Activated CD8-positive, alpha-beta T cell treated with anti-CD3 and anti-CD28 coated beads for 36 hours (primary cell): ENCODE results near the gene DCLK2. TPM values are rescaled to one million over a fixed set of nuclear protein-coding genes. Genes with fewer than 3 reads are reported as not detected.

ENCODE experiments used
- ATAC-seq: fragments of 200-7000 bp; cut with Tn5 transposase; one replicate; pipeline ENCODE4 v1.10.0; 2021; ENCODE audit warnings: mild to moderate bottlenecking, moderate library complexity
- CTCF ChIA-PET: fragments of 350-600 bp; sonication (Branson Sonifier 250); formaldehyde crosslinking; loops from one replicate; lab custom pipeline; 2021; ENCODE audit warnings: antibody characterized with exemption; lab: Charles Lee
- POLR2A ChIA-PET: fragments of 350-600 bp; sonication (Branson Sonifier 250); formaldehyde crosslinking; loops from one replicate; lab custom pipeline; 2021; ENCODE audit warnings: antibody characterized with exemption; lab: Charles Lee
- DNase-seq: peaks from one replicate; pipeline ENCODE4 v3.0.0-alpha.2; 2020
- H3K27ac Mint-ChIP-seq: one replicate; pipeline ENCODE4 v1.8.0; 2021; ENCODE audit warnings: mild to moderate bottlenecking, mixed read lengths
- H3K27me3 Mint-ChIP-seq: one replicate; pipeline ENCODE4 v1.8.0; 2021; ENCODE audit warnings: mixed read lengths
- H3K36me3 Mint-ChIP-seq: one replicate; pipeline ENCODE4 v1.8.0; 2021; ENCODE audit warnings: low read depth, mixed read lengths
- H3K4me1 Mint-ChIP-seq: one replicate; pipeline ENCODE4 v1.8.0; 2021; ENCODE audit warnings: low read depth, mixed read lengths
- H3K4me3 Mint-ChIP-seq: one replicate; pipeline ENCODE4 v1.8.0; 2021; ENCODE audit warnings: mild to moderate bottlenecking, moderate library complexity, mixed read lengths
- H3K9me3 Mint-ChIP-seq: one replicate; pipeline ENCODE4 v1.8.0; 2021; ENCODE audit warnings: mixed read lengths
- CTCF ChIP-seq: fragments of 200-600 bp; IDR thresholded peaks from one replicate; pipeline ENCODE4 v1.8.0; 2022; ENCODE audit warnings: antibody characterized with exemption, mild to moderate bottlenecking
- intact Hi-C: fragments of 100-400 bp; cut with micrococcal nuclease; formaldehyde crosslinking; loops from one replicate; pipeline ENCODE4 v1.10.0; 2022
- total RNA-seq, 2 experiments: library from RNA; stranded (reverse); gene quantifications; one replicate each; pipeline ENCODE4 v1.2.3, GENCODE V29; 2021

The DCLK2 gene
- total RNA-seq, 2 experiments from 2014 or later: not detected

- Mint-ChIP-seq H3K36me3 (peaks cover 44% of the 10 kb centered on the region), H3K27me3 (no peaks in the 10 kb centered on the region), H3K4me3 (no peak overlapping the region), H3K27ac (peak overlapping the region; percentile 51), H3K9me3 (no peaks in the 10 kb centered on the region), H3K4me1 (peaks cover 1% of the 10 kb centered on the region)
- no peak for ATAC-seq
- ChIA-PET CTCF (no interaction called here), POLR2A (no interaction called here)
- intact Hi-C loops: no loop called here
- TF ChIP-seq CTCF: no peak
- no peak for DNase-seq
These were observed 190.2 kb downstream of the DCLK2 start for GRCh38 chr4:150268444-150268843.

- peaks cover 2% of the 10 kb centered on the region for H3K4me1 Mint-ChIP-seq
- ChIA-PET POLR2A (no interaction called here), CTCF (no interaction called here)
- ATAC-seq (no peak), DNase-seq (no peak)
- H3K9me3 Mint-ChIP-seq: peaks cover 12% of the 10 kb centered on the region
- peaks cover 91% of the 10 kb centered on the region for H3K36me3 Mint-ChIP-seq
- no peak overlapping the region for H3K4me3 Mint-ChIP-seq
- no peaks in the 10 kb centered on the region for H3K27me3 Mint-ChIP-seq
- no peak overlapping the region for H3K27ac Mint-ChIP-seq
- no peak for TF ChIP-seq CTCF
- intact Hi-C loops: no loop called here
These were observed 200.0 kb downstream of the DCLK2 start for GRCh38 chr4:150278206-150278605.

GRCh38 chr4:150280081-150280895 is 202.0 kb downstream of the DCLK2 start:
- peaks cover 81% of the 10 kb centered on the region for H3K36me3 Mint-ChIP-seq
- no peak overlapping the region for H3K4me3 Mint-ChIP-seq
- ATAC-seq (no peak), DNase-seq (no peak)
- H3K4me1 Mint-ChIP-seq: peaks cover 2% of the 10 kb centered on the region
- peaks cover 12% of the 10 kb centered on the region for H3K9me3 Mint-ChIP-seq
- POLR2A ChIA-PET: no interaction called here
- intact Hi-C loops: no loop called here
- H3K27me3 Mint-ChIP-seq: no peaks in the 10 kb centered on the region
- no peak for TF ChIP-seq CTCF
- no peak overlapping the region for H3K27ac Mint-ChIP-seq
- CTCF ChIA-PET: interaction anchor here (1.1 to 1.5 kb wide), 2 partner anchors 18 to 38 kb away, joined by 4 read pairs; no protein-coding TSS in a partner anchor

GRCh38 chr4:150280975-150281374 is 202.7 kb downstream of the DCLK2 start:
- H3K27ac Mint-ChIP-seq: peak overlapping the region; percentile 52
- H3K4me1 Mint-ChIP-seq: peaks cover 2% of the 10 kb centered on the region
- DNase-seq (no peak), ATAC-seq (no peak)
- TF ChIP-seq CTCF: no peak
- CTCF ChIA-PET: interaction anchor here (1.1 to 1.5 kb wide), 2 partner anchors 17 to 38 kb away, joined by 4 read pairs; no protein-coding TSS in a partner anchor
- POLR2A ChIA-PET: no interaction called here
- no peaks in the 10 kb centered on the region for H3K27me3 Mint-ChIP-seq
- H3K9me3 Mint-ChIP-seq: peaks cover 11% of the 10 kb centered on the region
- no peak overlapping the region for H3K4me3 Mint-ChIP-seq
- peaks cover 78% of the 10 kb centered on the region for H3K36me3 Mint-ChIP-seq
- intact Hi-C loops: no loop called here

GRCh38 chr4:150283689-150284088 is 205.4 kb downstream of the DCLK2 start:
- H3K9me3 Mint-ChIP-seq: no peaks in the 10 kb centered on the region
- no peak overlapping the region for H3K4me3 Mint-ChIP-seq
- ChIA-PET POLR2A (interaction anchor here (0.6 kb wide), 2 partner anchors 60 to 142 kb away, joined by 3 read pairs; no protein-coding TSS in a partner anchor), CTCF (no interaction called here)
- no peaks in the 10 kb centered on the region for H3K27me3 Mint-ChIP-seq
- ATAC-seq (no peak), DNase-seq (no peak)
- TF ChIP-seq CTCF: no peak
- intact Hi-C loops: no loop called here
- H3K4me1 Mint-ChIP-seq: peaks cover 2% of the 10 kb centered on the region
- peaks cover 53% of the 10 kb centered on the region for H3K36me3 Mint-ChIP-seq
- no peak overlapping the region for H3K27ac Mint-ChIP-seq
